MG63 (cell line): ENCODE results near the gene CBLN3. TPM values are rescaled to one million over a fixed set of nuclear protein-coding genes. Genes with fewer than 3 reads are reported as not detected.
A peak's percentile ranks its signal among the peaks of the same experiment; 100 is the strongest.

Source experiments
- DNase-seq: peaks from one replicate; pipeline ENCODE4 v3.0.0-alpha.2; 2020
- H3K27me3 ChIP-seq: fragments of 250-450 bp; sonication (Bioruptor Pico); 2 replicates; pipeline ENCODE4 v1.5.1; 2020; ENCODE audit warnings: mild to moderate bottlenecking, moderate library complexity
- H3K36me3 ChIP-seq: fragments of 250-450 bp; sonication (Bioruptor Pico); 2 replicates; pipeline ENCODE4 v1.5.1; 2020; ENCODE audit warnings: mild to moderate bottlenecking, moderate library complexity
- H3K4me3 ChIP-seq: fragments of 250-450 bp; sonication (Bioruptor Pico); 2 replicates; pipeline ENCODE4 v1.5.1; 2020; ENCODE audit warnings: mild to moderate bottlenecking, moderate library complexity
- H3K9me3 ChIP-seq: fragments of 250-450 bp; sonication (Bioruptor Pico); 2 replicates; pipeline ENCODE4 v1.5.1; 2020; ENCODE audit warnings: mild to moderate bottlenecking, moderate library complexity
- total RNA-seq: library from RNA; depleted of rRNA; stranded (reverse); fragments of >200 nt; shearing (Covaris generic); gene quantifications from 2 replicates; pipeline ENCODE4 v1.2.3, GENCODE V29; 2014; ENCODE audit warnings: low replicate concordance

The CBLN3 gene
- total RNA-seq, 1 experiment from 2014 or later = 2.0 TPM

- Histone ChIP-seq H3K27me3 (no peaks in the 10 kb centered on the region), H3K36me3 (peaks cover 27% of the 10 kb centered on the region), H3K4me3 (peak overlapping the region; percentile 78), H3K9me3 (no peaks in the 10 kb centered on the region)
- no peak for DNase-seq
Observed at GRCh38 chr14:24441904-24442239, 12.4 kb upstream of the CBLN3 start.

GRCh38 chr14:24441485-24441884, 12.0 kb upstream of the CBLN3 start:
- Histone ChIP-seq H3K36me3 (peaks cover 28% of the 10 kb centered on the region), H3K4me3 (peak overlapping the region; percentile 78), H3K27me3 (no peaks in the 10 kb centered on the region), H3K9me3 (no peaks in the 10 kb centered on the region)
- no peak for DNase-seq

GRCh38 chr14:24440606-24441399, 11.3 kb upstream of the CBLN3 start:
- Histone ChIP-seq H3K27me3 (no peaks in the 10 kb centered on the region), H3K9me3 (no peaks in the 10 kb centered on the region), H3K36me3 (peaks cover 28% of the 10 kb centered on the region), H3K4me3 (no peak overlapping the region; the same call in 1 of the 2 replicates)
- DNase-seq = no peak

GRCh38 chr14:24439830-24440605, 10.6 kb upstream of the CBLN3 start:
- H3K27me3 ChIP-seq = no peaks in the 10 kb centered on the region
- H3K4me3 ChIP-seq = no peak overlapping the region
- no peak for DNase-seq
- H3K36me3 ChIP-seq = peaks cover 28% of the 10 kb centered on the region
- H3K9me3 ChIP-seq = no peaks in the 10 kb centered on the region

- H3K9me3 ChIP-seq = no peaks in the 10 kb centered on the region
- no peak overlapping the region for H3K4me3 ChIP-seq
- DNase-seq = no peak
- H3K27me3 ChIP-seq = no peaks in the 10 kb centered on the region
- H3K36me3 ChIP-seq = peaks cover 28% of the 10 kb centered on the region
Observed at GRCh38 chr14:24439257-24439656, 9.8 kb upstream of the CBLN3 start.

- no peaks in the 10 kb centered on the region for H3K9me3 ChIP-seq
- no peak for DNase-seq
- H3K36me3 ChIP-seq = peaks cover 34% of the 10 kb centered on the region
- H3K27me3 ChIP-seq = no peaks in the 10 kb centered on the region
- no peak overlapping the region for H3K4me3 ChIP-seq
Observed at GRCh38 chr14:24438223-24439097, 9.0 kb upstream of the CBLN3 start.

GRCh38 chr14:24437736-24438067, 8.2 kb upstream of the CBLN3 start:
- no peaks in the 10 kb centered on the region for H3K27me3 ChIP-seq
- H3K36me3 ChIP-seq = peaks cover 42% of the 10 kb centered on the region
- DNase-seq = no peak
- no peak overlapping the region for H3K4me3 ChIP-seq
- H3K9me3 ChIP-seq = no peaks in the 10 kb centered on the region

- H3K4me3 ChIP-seq = no peak overlapping the region
- H3K36me3 ChIP-seq = peaks cover 46% of the 10 kb centered on the region
- H3K27me3 ChIP-seq = no peaks in the 10 kb centered on the region
- no peaks in the 10 kb centered on the region for H3K9me3 ChIP-seq
- DNase-seq = no peak
Observed at GRCh38 chr14:24437020-24437735, 7.7 kb upstream of the CBLN3 start.

- Histone ChIP-seq H3K27me3 (no peaks in the 10 kb centered on the region), H3K4me3 (no peak overlapping the region), H3K9me3 (no peaks in the 10 kb centered on the region), H3K36me3 (peaks cover 51% of the 10 kb centered on the region)
- DNase-seq = peak; percentile 10
Observed at GRCh38 chr14:24436355-24437019, 7.0 kb upstream of the CBLN3 start.

GRCh38 chr14:24435998-24436354, 6.5 kb upstream of the CBLN3 start:
- Histone ChIP-seq H3K36me3 (peaks cover 52% of the 10 kb centered on the region), H3K9me3 (no peaks in the 10 kb centered on the region), H3K27me3 (no peaks in the 10 kb centered on the region), H3K4me3 (no peak overlapping the region)
- DNase-seq = no peak

- Histone ChIP-seq H3K4me3 (no peak overlapping the region), H3K9me3 (no peaks in the 10 kb centered on the region), H3K36me3 (peaks cover 46% of the 10 kb centered on the region), H3K27me3 (no peaks in the 10 kb centered on the region)
- no peak for DNase-seq
Observed at GRCh38 chr14:24435192-24435810, 5.8 kb upstream of the CBLN3 start.

- Histone ChIP-seq H3K27me3 (no peaks in the 10 kb centered on the region), H3K4me3 (no peak overlapping the region), H3K9me3 (no peaks in the 10 kb centered on the region), H3K36me3 (peaks cover 45% of the 10 kb centered on the region)
- no peak for DNase-seq
Observed at GRCh38 chr14:24434676-24435075, 5.2 kb upstream of the CBLN3 start.

- peaks cover 40% of the 10 kb centered on the region for H3K36me3 ChIP-seq
- DNase-seq = no peak
- H3K9me3 ChIP-seq = no peaks in the 10 kb centered on the region
- no peak overlapping the region for H3K4me3 ChIP-seq
- H3K27me3 ChIP-seq = no peaks in the 10 kb centered on the region
Observed at GRCh38 chr14:24434036-24434435, 4.6 kb upstream of the CBLN3 start.

- Histone ChIP-seq H3K9me3 (no peaks in the 10 kb centered on the region), H3K4me3 (no peak overlapping the region), H3K27me3 (no peaks in the 10 kb centered on the region), H3K36me3 (peaks cover 33% of the 10 kb centered on the region)
- no peak for DNase-seq
Observed at GRCh38 chr14:24432259-24433131, 3.0 kb upstream of the CBLN3 start.
